SU-DHL-6 (cell line): ENCODE data around the gene SLPI.
A peak's percentile ranks its signal among the peaks of the same experiment; 100 is the strongest.

ENCODE experiments used
- CTCF ChIP-seq: fragments of 200-600 bp; sonication (generic); IDR thresholded peaks from one replicate; pipeline ENCODE4 v1.5.1; 2017; ENCODE audit warnings: antibody characterized with exemption, mild to moderate bottlenecking, low read length, moderate library complexity; ENCODE audit not compliant: insufficient read depth, poor library complexity, severe bottlenecking
- EZH2phosphoT487 ChIP-seq: fragments of 200-600 bp; sonication (generic), shearing (Covaris generic); conservative IDR thresholded peaks from 2 replicates; pipeline ENCODE4 v1.6.1; 2018; ENCODE audit warnings: mild to moderate bottlenecking, antibody characterized with exemption, low read length, moderate library complexity, mixed read lengths

- TF ChIP-seq CTCF (peak; percentile 55), EZH2phosphoT487 (no peak)
Measured at GRCh38 chr20:45229264-45230056, 24.9 kb downstream of the SLPI start.
